ENCODE data around the gene PACRG. TPM values are rescaled to one million over a fixed set of nuclear protein-coding genes. Genes with fewer than 3 reads are reported as not detected.

The PACRG gene
- total and polyA plus RNA-seq, 2 of the 4 experiments (the other 2 are of a cell fraction) = not detected

DNA sequence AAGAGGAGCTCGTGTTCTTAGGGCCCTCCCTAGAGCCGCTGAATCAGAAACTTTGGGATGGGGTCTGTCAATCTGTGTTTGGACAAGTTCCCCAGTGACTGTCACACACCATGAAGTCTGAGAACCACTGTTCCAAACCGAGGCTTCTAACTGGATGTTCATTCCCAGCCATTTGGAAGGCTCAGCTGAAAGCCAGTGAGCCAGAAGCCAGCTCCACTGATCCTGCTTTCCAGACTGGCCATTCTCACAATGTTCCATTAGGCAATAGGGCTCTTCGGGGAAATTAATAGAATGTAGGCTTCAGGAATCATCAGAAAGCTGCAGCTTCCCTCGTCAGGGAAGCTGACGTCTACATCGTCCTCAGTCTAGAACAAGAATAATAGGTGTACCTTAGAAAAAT, 595.9 kb downstream of the PACRG start:
- H4K91ac ChIP-seq (ENCODE audit: insufficient read depth, low read depth, low read length) = no peak overlapping the region
- H3K27ac ChIP-seq (ENCODE audit: insufficient read depth, low read length) = no peak overlapping the region
- no peak overlapping the region for H2BK20ac ChIP-seq (ENCODE audit: low read depth, low read length)
- in situ Hi-C loops (cut with MboI; ENCODE audit: low sequenced_read_pairs) = no loop called here
- no peak for TF ChIP-seq MXI1 (IDR thresholded peaks at IDR 0.05; ENCODE audit: borderline replicate concordance, low read depth, low read length)
- TF ChIP-seq, protein P1, sequence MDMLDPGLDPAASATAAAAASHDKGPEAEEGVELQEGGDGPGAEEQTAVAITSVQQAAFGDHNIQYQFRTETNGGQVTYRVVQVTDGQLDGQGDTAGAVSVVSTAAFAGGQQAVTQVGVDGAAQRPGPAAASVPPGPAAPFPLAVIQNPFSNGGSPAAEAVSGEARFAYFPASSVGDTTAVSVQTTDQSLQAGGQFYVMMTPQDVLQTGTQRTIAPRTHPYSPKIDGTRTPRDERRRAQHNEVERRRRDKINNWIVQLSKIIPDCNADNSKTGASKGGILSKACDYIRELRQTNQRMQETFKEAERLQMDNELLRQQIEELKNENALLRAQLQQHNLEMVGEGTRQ (IDR thresholded peaks at IDR 0.05; ENCODE audit: low read depth, low read length) = no peak
- no peak for TF ChIP-seq MAZ (IDR thresholded peaks at IDR 0.05; ENCODE audit: borderline replicate concordance, low read depth, low read length)
- TF ChIP-seq, protein P2, sequence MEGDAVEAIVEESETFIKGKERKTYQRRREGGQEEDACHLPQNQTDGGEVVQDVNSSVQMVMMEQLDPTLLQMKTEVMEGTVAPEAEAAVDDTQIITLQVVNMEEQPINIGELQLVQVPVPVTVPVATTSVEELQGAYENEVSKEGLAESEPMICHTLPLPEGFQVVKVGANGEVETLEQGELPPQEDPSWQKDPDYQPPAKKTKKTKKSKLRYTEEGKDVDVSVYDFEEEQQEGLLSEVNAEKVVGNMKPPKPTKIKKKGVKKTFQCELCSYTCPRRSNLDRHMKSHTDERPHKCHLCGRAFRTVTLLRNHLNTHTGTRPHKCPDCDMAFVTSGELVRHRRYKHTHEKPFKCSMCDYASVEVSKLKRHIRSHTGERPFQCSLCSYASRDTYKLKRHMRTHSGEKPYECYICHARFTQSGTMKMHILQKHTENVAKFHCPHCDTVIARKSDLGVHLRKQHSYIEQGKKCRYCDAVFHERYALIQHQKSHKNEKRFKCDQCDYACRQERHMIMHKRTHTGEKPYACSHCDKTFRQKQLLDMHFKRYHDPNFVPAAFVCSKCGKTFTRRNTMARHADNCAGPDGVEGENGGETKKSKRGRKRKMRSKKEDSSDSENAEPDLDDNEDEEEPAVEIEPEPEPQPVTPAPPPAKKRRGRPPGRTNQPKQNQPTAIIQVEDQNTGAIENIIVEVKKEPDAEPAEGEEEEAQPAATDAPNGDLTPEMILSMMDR (conservative IDR thresholded peaks at IDR 0.05; ENCODE audit: low read depth, low read length) = no peak
- no peak for TF ChIP-seq SMC3 (IDR thresholded peaks at IDR 0.05; ENCODE audit: low read depth, low read length)
- no peak for TF ChIP-seq FOS (IDR thresholded peaks at IDR 0.05; ENCODE audit: low read depth, low read length)
- TF ChIP-seq RFX5 (IDR thresholded peaks at IDR 0.05; ENCODE audit: low read depth, low read length) = no peak
- TF ChIP-seq, protein P3, sequence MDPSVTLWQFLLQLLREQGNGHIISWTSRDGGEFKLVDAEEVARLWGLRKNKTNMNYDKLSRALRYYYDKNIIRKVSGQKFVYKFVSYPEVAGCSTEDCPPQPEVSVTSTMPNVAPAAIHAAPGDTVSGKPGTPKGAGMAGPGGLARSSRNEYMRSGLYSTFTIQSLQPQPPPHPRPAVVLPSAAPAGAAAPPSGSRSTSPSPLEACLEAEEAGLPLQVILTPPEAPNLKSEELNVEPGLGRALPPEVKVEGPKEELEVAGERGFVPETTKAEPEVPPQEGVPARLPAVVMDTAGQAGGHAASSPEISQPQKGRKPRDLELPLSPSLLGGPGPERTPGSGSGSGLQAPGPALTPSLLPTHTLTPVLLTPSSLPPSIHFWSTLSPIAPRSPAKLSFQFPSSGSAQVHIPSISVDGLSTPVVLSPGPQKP (IDR thresholded peaks at IDR 0.05; ENCODE audit: borderline replicate concordance, low read depth, low read length) = no peak
- TF ChIP-seq RAD21 (IDR thresholded peaks at IDR 0.05; ENCODE audit: low read length) = no peak
- no peak overlapping the region for H3K56ac ChIP-seq (ENCODE audit: extremely low read depth, insufficient read depth, low read length)
- no peak overlapping the region for H3K14ac ChIP-seq (replicated peaks; ENCODE audit: low read depth, low read length)
- DNase-seq (no peak), ATAC-seq (ENCODE audit: low read depth) (no peak)
- H2AK9ac ChIP-seq (replicated peaks; ENCODE audit: low read depth, low read length, poor library complexity) = no peak overlapping the region
- H3K4me1 ChIP-seq (ENCODE audit: control insufficient read depth, insufficient read depth, low read length) = no peaks in the 10 kb centered on the region
- dilution Hi-C loops (cut with HindIII; ENCODE audit: low sequenced_read_pairs, unreplicated experiment) = no loop called here
- H2AK5ac ChIP-seq (ENCODE audit: low read depth, low read length) = no peak overlapping the region
- no peak overlapping the region for H3K9ac ChIP-seq (ENCODE audit: low read depth, low read length)
- H2BK15ac ChIP-seq (ENCODE audit: low read depth, low read length) = no peak overlapping the region
- no peak overlapping the region for H3K4me2 ChIP-seq (ENCODE audit: low read depth, low read length)
- no peaks in the 10 kb centered on the region for H3K27me3 ChIP-seq (ENCODE audit: control insufficient read depth, insufficient read depth, low read length)
- H3K18ac ChIP-seq (ENCODE audit: low read depth, low read length) = no peak overlapping the region
- H4K20me1 ChIP-seq (ENCODE audit: insufficient read depth, low read length) = no peaks in the 10 kb centered on the region
- H4K5ac ChIP-seq (ENCODE audit: low read depth, low read length) = no peak overlapping the region
- no TSS peak for BruUV-seq (replicated peaks)
- no peaks in the 10 kb centered on the region for H3K36me3 ChIP-seq (ENCODE audit: control insufficient read depth, insufficient read depth, low read length)
- H2BK120ac ChIP-seq (ENCODE audit: low read depth, low read length) = no peak overlapping the region
- ChIA-PET POLR2A (ENCODE audit: unreplicated experiment) (no interaction called here), CTCF (no interaction called here)
- no peak overlapping the region for H2AFZ ChIP-seq (replicated peaks; ENCODE audit: low read length, poor library complexity)
- intact Hi-C loops (cut with micrococcal nuclease) = no loop called here
- no peak overlapping the region for H4K8ac ChIP-seq (ENCODE audit: low read depth in 2 of 2, low read length in 2 of 2)
- WGBS, 2 experiments (ENCODE audit: extremely low coverage in 2 of 2, insufficient read length in 1 of 2) = 80% methylated on average over 1 of the region's 7 CpGs; no CpG with 5 or more reads in 1 of the 2 experiments
- no peak overlapping the region for H3K4me3 ChIP-seq (ENCODE audit: insufficient read depth, low read depth, low read length)
- no peaks in the 10 kb centered on the region for H3K79me1 ChIP-seq (ENCODE audit: low read depth in 1 of 2, low read length in 2 of 2)
- H3K4ac ChIP-seq (ENCODE audit: low read depth, low read length) = no peak overlapping the region
- H3K9me3 ChIP-seq (ENCODE audit: control insufficient read depth, insufficient read depth, low read length) = peaks cover 6% of the 10 kb centered on the region; the same call in 1 of the 2 replicates
- H3K9me1 ChIP-seq (ENCODE audit: insufficient read depth, low read length) = no peaks in the 10 kb centered on the region
- no peak overlapping the region for H3K23ac ChIP-seq (ENCODE audit: low read depth, low read length)
- no peak overlapping the region for H2BK5ac ChIP-seq (ENCODE audit: low read depth, low read length, poor library complexity, severe bottlenecking)
